Activated CD8-positive, alpha-beta memory T cell treated with anti-CD3 and anti-CD28 coated beads, Interleukin-2, amount 50 U/mL, for 4 hours (primary cell): ENCODE results near the gene ZSCAN22.

Experiments
- DNase-seq: peaks from one replicate; pipeline ENCODE4 v3.0.0-alpha.2; 2020

The ZSCAN22 gene

GRCh38 chr19:58380037-58380661, 53.4 kb downstream of the ZSCAN22 start:
- DNase-seq, result no peak

DNA sequence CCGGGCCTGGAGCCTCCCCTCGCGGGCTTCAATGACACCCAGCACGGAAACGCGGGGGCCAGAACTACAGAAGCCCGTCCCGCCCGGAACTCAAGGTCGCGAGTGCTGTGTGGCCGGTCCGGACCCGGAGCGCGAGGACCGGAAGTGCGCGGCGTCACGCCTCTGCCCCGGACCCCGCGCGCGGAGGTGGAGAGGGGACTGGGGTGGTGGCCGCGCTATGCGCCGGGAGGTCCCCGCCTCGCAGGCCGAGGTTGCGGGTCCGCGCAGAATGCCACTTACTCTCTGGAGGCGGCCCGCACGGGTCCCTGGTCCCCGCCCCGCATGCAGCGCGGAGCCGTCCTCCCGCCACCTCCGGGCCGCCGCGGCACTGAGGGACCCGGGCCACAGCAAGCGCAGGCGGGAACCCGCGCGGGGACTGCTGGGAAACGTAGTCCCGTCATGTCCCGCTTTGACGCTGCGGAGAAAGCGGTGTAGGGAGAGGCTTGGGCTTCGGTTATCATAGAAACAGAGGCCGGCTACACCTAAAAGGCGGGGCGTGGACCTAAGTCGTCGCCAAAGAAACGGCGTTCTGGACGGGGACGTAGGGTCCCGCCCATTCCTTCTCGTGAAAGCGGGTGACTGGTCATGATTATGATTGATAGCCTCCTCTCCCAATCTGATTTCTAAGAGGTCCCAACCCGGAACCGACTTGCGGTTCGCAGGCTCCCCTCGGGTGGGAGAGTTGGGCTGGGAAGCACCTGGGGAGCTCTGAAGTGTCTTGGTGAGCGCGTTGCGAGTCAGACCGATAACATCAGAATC, 54.1 kb downstream of the ZSCAN22 start, which contains the start of gene ZNF837:
Gene ZNF837 (minus strand): TSS at position 369 of the 798 bp plus-strand sequence. CDS start 11,698 bp downstream, outside the sequence.
- DNase-seq, result peak; percentile 96

DNA sequence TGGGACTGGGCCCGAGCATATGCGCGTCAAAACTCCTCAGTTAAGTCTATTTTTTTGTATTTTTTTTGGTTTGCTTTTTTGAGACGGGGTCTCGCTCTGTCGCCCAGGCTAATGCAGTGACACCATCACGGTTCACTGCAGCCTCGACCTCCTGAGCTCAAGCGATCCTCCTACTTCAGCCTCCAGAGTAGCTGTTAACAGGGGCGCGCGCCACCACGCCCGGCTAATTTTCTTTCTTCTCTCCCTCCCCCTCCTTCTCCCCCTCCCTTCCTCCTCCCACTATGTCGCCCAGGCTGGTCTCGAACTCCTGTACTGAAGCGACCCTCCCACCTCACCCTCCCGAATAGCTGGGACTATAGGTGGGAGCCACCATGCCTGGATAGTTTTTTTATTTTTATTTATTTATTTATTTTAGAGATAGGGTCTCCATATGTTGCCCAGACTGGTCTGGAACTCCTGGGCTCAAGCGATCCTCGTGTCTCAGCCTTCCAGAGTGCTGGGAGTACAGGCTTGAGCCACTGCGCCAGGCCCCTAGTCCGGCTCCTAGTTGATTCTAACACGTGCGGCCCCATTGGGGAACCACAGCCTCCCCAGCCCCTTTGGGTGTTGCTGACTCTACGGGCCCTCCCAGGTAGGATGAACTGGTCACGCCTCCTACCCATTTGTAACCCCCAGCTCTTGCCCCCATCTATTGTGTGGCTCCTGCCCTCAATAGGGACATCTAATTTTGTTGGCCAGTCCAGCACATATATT, 54.8 kb downstream of the ZSCAN22 start:
- DNase-seq, result no peak

- DNase-seq, result no peak
These were observed 56.3 kb downstream of the ZSCAN22 start for GRCh38 chr19:58382997-58383603.

DNA sequence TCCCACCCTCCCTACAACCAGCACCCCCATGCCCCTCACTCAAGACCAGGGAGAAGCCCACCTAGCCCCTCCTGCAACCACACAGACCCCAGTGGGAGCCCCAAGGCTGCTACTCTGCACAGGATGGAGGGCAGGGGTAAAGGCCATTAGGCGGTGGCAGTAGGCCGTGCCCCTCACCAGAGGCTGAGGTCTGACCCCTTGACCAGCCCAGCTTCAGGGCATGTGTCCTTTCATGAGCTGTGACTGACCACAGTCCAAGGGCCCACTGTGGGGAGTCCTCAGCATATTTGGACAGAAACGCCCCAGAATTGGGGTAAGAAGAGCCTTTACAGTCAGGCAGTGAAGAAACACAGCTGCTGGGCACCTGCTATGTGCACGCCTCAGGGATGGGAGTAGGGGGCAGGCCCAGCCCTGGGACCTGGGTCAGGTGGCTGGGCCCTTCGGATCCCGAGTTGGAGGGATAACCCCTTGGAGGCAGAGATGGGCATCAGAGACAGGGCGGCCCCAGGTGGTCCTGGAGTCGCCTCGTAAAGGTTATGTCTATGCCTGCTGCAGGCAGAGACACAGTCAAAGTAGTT, 58.6 kb downstream of the ZSCAN22 start:
- no peak for DNase-seq

GRCh38 chr19:58385891-58386575, 59.2 kb downstream of the ZSCAN22 start:
- no peak for DNase-seq

- DNase-seq, result peak; percentile 93
These were observed 60.0 kb downstream of the ZSCAN22 start, which contains the start of gene RPS5 for GRCh38 chr19:58386576-58387337. RPS5 (plus strand) TSS chr19:58387269; CDS start chr19:58388138, 869 bp downstream.

DNA sequence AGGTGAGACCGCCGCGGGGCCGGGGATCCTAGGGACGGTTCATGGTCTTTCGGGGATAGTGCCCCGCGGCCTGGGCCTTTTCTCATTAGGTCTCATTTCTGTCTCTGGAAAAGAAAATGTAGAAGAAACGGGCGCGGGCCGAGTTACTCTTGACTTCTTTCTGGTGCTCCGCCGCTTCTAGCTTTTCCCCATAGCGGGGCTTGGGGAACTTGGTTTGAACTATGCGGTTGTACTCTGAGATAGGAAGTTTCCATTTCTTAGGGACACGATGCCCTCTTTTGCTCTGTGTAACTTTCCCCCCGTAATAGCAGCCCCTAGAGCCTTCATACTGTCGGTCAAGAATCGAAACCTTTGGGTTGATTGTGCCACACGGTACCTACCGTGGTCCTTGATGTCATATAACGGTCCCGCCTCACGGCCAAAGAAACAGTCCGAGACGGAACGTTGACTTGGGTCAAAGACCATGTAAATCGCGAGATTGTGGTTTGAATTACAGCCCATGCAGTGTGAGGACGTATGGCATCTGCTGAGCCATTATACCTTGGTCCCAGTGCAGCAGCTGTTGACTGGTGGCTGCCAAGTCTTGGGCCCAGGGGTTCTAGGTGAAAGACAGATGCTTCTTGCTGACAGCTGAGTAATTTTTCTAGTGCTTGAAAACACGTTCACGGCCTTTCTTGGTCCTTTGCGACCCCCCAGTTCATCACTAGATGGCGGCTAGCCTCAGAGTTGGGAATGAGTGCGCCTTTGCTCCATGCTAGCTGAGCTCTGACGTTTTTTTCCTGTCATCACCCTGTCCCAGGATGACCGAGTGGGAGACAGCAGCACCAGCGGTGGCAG, 60.8 kb downstream of the ZSCAN22 start:
- DNase-seq, result no peak

DNA sequence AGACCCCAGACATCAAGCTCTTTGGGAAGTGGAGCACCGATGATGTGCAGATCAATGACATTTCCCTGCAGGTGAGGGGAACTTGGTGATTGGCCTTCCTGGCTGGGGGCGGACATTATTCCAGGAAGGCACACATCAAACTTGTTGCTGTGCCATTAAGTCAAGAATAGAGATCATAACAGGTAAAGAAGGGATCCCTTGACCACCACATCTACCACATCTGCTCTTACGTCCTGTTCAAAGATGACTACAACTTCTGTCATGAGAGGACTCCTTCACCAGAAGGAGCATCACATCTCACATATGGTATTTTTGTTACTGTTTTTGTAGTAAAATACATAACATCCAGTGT, 61.4 kb downstream of the ZSCAN22 start:
- DNase-seq, result no peak
